Panc1 (cell line): Measurements from ENCODE around the gene POLA1. TPM values are rescaled to one million over a fixed set of nuclear protein-coding genes. Genes with fewer than 3 reads are reported as not detected.

Experiments
- ATAC-seq: fragments of 200-7000 bp; cut with Tn5 transposase; 2 replicates; pipeline ENCODE4 v1.9.1; 2020; ENCODE audit warnings: mild to moderate bottlenecking, moderate library complexity
- BruUV-seq: library from RNA; stranded (reverse); fragments of 400-500 nt; replicated peaks from 2 replicates; lab custom pipeline; 2021; lab: Mats Ljungman, UMichigan
- CTCF ChIA-PET: fragments of 300-600 bp; sonication (Branson Sonifier 250); formaldehyde crosslinking; loops from one replicate; lab custom pipeline; 2022; ENCODE audit warnings: antibody characterized with exemption; lab: Charles Lee
- POLR2A ChIA-PET: fragments of 300-600 bp; sonication (Branson Sonifier 250); formaldehyde crosslinking; loops from one replicate; lab custom pipeline; 2022; ENCODE audit warnings: antibody characterized with exemption; lab: Charles Lee
- DNase-seq: peaks from one replicate; pipeline ENCODE4 v3.0.0-alpha.2; 2010; ENCODE audit warnings: low read depth, low spot score
- H3K27ac ChIP-seq: 2 replicates; pipeline ENCODE4 v1.5.1; 2011; ENCODE audit warnings: mild to moderate bottlenecking, low read length, inconsistent platforms
- H3K27me3 ChIP-seq: fragments of 200-500 bp; sonication (Bioruptor generic); 2 replicates; pipeline ENCODE4 v1.6.0; 2014; ENCODE audit warnings: low read length, inconsistent platforms; ENCODE audit not compliant: control insufficient read depth, insufficient read depth
- H3K36me3 ChIP-seq: fragments of 200-500 bp; sonication (Bioruptor generic); 2 replicates; pipeline ENCODE4 v1.5.1; 2014; ENCODE audit warnings: inconsistent platforms, mild to moderate bottlenecking, low read length, moderate library complexity; ENCODE audit not compliant: control insufficient read depth, insufficient read depth
- H3K4me1 ChIP-seq: 2 replicates; pipeline ENCODE4 v1.5.1; 2011; ENCODE audit warnings: inconsistent platforms, mild to moderate bottlenecking, low read length, moderate library complexity; ENCODE audit not compliant: control insufficient read depth, insufficient read depth
- H3K4me3 ChIP-seq, 2 experiments: 2 replicates each; pipeline ENCODE4 v1.5.1; 2011 to 2012; ENCODE audit warnings: low read depth in 2 of 2, low read length in 2 of 2, mild to moderate bottlenecking in 2 of 2, inconsistent platforms in 1 of 2, moderate library complexity in 1 of 2
- H3K9me3 ChIP-seq: fragments of 200-500 bp; sonication (Bioruptor generic); 2 replicates; pipeline ENCODE4 v1.5.1; 2014; ENCODE audit warnings: low read depth, mild to moderate bottlenecking, inconsistent platforms, low read length, moderate library complexity; ENCODE audit not compliant: control insufficient read depth, insufficient read depth
- POLR2AphosphoS5 ChIP-seq: IDR thresholded peaks from 2 replicates; pipeline ENCODE4 v1.6.1; 2012; ENCODE audit warnings: mild to moderate bottlenecking, low read depth, low read length, moderate library complexity
- SIN3A ChIP-seq: IDR thresholded peaks from 2 replicates; pipeline ENCODE4 v1.6.1; 2012; ENCODE audit warnings: low read depth, mild to moderate bottlenecking, low read length, moderate library complexity, borderline replicate concordance; ENCODE audit not compliant: insufficient read depth
- TCF7L2 ChIP-seq: IDR thresholded peaks from 2 replicates; pipeline ENCODE4 v1.6.1; 2011; ENCODE audit warnings: mild to moderate bottlenecking, low read depth, low read length, inconsistent platforms
- in situ Hi-C: cut with HindIII; loops from 2 replicates; pipeline ENCODE4 v1.10.0; 2016; ENCODE audit warnings: low sequenced_read_pairs, low pct_unique_long_range_greater_than_20kb
- intact Hi-C: fragments of 100-400 bp; cut with micrococcal nuclease; formaldehyde crosslinking; loops from one replicate; pipeline ENCODE4 v1.10.0; 2022; ENCODE audit not compliant: unreplicated experiment
- total RNA-seq: library from RNA; stranded (reverse); gene quantifications from one replicate; pipeline ENCODE4 v1.2.1, GENCODE V29; 2021; ENCODE audit not compliant: unreplicated experiment
- TF ChIP-seq, protein P1 (sequence below), 2 experiments: IDR thresholded peaks; 2 replicates each; pipeline ENCODE4 v1.6.1; 2011 to 2012; ENCODE audit warnings: low read depth in 2 of 2, control low read depth in 1 of 2, low read length in 1 of 2, mild to moderate bottlenecking in 1 of 2, moderate library complexity in 1 of 2; ENCODE audit not compliant: insufficient read depth in 1 of 2
- TF ChIP-seq, protein P2 (sequence below): fragments of 450-650 bp; IDR thresholded peaks from 2 replicates; pipeline ENCODE4 v1.5.1; 2017; ENCODE audit warnings: mild to moderate bottlenecking

Gene POLA1
- total RNA-seq, 1 experiment from 2014 or later, result 10.5 TPM

- intact Hi-C loops, result no loop called here
- TF ChIP-seq TCF7L2, result no peak
- TF ChIP-seq POLR2AphosphoS5, result no peak
- TF ChIP-seq, protein P1, sequence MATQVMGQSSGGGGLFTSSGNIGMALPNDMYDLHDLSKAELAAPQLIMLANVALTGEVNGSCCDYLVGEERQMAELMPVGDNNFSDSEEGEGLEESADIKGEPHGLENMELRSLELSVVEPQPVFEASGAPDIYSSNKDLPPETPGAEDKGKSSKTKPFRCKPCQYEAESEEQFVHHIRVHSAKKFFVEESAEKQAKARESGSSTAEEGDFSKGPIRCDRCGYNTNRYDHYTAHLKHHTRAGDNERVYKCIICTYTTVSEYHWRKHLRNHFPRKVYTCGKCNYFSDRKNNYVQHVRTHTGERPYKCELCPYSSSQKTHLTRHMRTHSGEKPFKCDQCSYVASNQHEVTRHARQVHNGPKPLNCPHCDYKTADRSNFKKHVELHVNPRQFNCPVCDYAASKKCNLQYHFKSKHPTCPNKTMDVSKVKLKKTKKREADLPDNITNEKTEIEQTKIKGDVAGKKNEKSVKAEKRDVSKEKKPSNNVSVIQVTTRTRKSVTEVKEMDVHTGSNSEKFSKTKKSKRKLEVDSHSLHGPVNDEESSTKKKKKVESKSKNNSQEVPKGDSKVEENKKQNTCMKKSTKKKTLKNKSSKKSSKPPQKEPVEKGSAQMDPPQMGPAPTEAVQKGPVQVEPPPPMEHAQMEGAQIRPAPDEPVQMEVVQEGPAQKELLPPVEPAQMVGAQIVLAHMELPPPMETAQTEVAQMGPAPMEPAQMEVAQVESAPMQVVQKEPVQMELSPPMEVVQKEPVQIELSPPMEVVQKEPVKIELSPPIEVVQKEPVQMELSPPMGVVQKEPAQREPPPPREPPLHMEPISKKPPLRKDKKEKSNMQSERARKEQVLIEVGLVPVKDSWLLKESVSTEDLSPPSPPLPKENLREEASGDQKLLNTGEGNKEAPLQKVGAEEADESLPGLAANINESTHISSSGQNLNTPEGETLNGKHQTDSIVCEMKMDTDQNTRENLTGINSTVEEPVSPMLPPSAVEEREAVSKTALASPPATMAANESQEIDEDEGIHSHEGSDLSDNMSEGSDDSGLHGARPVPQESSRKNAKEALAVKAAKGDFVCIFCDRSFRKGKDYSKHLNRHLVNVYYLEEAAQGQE (IDR thresholded peaks at IDR 0.05; ENCODE audit: insufficient read depth in 1 of 2, low read depth in 2 of 2, low read length in 1 of 2), result no peak
- TF ChIP-seq, protein P2, sequence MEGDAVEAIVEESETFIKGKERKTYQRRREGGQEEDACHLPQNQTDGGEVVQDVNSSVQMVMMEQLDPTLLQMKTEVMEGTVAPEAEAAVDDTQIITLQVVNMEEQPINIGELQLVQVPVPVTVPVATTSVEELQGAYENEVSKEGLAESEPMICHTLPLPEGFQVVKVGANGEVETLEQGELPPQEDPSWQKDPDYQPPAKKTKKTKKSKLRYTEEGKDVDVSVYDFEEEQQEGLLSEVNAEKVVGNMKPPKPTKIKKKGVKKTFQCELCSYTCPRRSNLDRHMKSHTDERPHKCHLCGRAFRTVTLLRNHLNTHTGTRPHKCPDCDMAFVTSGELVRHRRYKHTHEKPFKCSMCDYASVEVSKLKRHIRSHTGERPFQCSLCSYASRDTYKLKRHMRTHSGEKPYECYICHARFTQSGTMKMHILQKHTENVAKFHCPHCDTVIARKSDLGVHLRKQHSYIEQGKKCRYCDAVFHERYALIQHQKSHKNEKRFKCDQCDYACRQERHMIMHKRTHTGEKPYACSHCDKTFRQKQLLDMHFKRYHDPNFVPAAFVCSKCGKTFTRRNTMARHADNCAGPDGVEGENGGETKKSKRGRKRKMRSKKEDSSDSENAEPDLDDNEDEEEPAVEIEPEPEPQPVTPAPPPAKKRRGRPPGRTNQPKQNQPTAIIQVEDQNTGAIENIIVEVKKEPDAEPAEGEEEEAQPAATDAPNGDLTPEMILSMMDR, result no peak
- no peak for TF ChIP-seq SIN3A
- no peak for DNase-seq
- Histone ChIP-seq H3K36me3 (no peaks in the 10 kb centered on the region; the same call in 1 of the 2 replicates), H3K9me3 (no peaks in the 10 kb centered on the region), H3K27ac (no peak overlapping the region), H3K4me3 (no peak overlapping the region), H3K4me1 (no peaks in the 10 kb centered on the region), H3K27me3 (no peaks in the 10 kb centered on the region)
- no TSS peak for BruUV-seq
- in situ Hi-C loops, result no loop called here
- ChIA-PET CTCF (no interaction called here), POLR2A (no interaction called here)
- no peak for ATAC-seq
Measured at GRCh38 chrX:24774650-24775049, 80.9 kb downstream of the POLA1 start.

DNA sequence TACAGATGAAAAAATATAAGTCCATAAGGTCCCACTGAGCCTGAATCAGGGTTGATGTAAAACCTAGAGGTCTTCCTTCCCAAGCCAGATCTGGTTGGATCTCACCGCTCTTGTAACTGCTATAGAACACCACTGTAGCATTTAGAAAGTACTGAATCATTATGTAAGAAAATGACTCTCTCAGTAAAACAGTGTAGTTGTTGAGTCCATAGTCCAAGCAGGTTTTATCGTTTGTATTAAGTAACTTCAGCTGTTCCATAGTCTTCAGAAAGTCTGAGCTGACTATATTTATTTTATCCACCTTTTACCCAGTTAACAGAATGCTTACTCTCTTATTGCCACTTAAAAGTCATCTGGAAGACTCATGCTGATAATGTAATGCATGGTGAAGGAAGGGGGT is 82.2 kb downstream of the POLA1 start:
- in situ Hi-C loops, result no loop called here
- intact Hi-C loops, result no loop called here

More for the DNA sequence above, 82.2 kb downstream of the POLA1 start:
- ChIA-PET CTCF (no interaction called here), POLR2A (no interaction called here)
- DNase-seq (no peak), ATAC-seq (no peak)
- Histone ChIP-seq H3K9me3 (no peaks in the 10 kb centered on the region), H3K36me3 (no peaks in the 10 kb centered on the region; the same call in 1 of the 2 replicates), H3K27ac (no peak overlapping the region), H3K4me3 (no peak overlapping the region), H3K27me3 (no peaks in the 10 kb centered on the region), H3K4me1 (no peaks in the 10 kb centered on the region)
- TF ChIP-seq TCF7L2 (no peak), SIN3A (no peak), POLR2AphosphoS5 (no peak)
- TF ChIP-seq, protein P1 (IDR thresholded peaks at IDR 0.05; ENCODE audit: insufficient read depth in 1 of 2, low read depth in 2 of 2, low read length in 1 of 2), result no peak
- TF ChIP-seq, protein P2, result no peak
- no TSS peak for BruUV-seq
